DOHH2 (cell line): ENCODE measurements around the gene RO60.

Source experiments
- CTCF ChIP-seq: fragments of 200-600 bp; sonication (generic); IDR thresholded peaks from one replicate; pipeline ENCODE4 v1.5.1; 2014; ENCODE audit warnings: antibody characterized with exemption, mild to moderate bottlenecking, low read depth, low read length; ENCODE audit not compliant: poor library complexity, severe bottlenecking
- EZH2phosphoT487 ChIP-seq: fragments of 200-600 bp; sonication (generic); IDR thresholded peaks from 2 replicates; pipeline ENCODE4 v1.6.1; 2017; ENCODE audit warnings: borderline replicate concordance, mild to moderate bottlenecking, antibody characterized with exemption, low read length, moderate library complexity, mixed read lengths

- TF ChIP-seq CTCF (no peak), EZH2phosphoT487 (no peak)
Observed at GRCh38 chr1:193059282-193060114, at the start of gene RO60, which contains the start of gene UCHL5.
